Cardiac atrium fibroblast (primary cell): Measurements from ENCODE around the gene CHSY3. TPM values are rescaled to one million over a fixed set of nuclear protein-coding genes. Genes with fewer than 3 reads are reported as not detected.

ENCODE experiments used
- total RNA-seq: library from RNA; depleted of rRNA; stranded (reverse); fragments of >200 nt; gene quantifications from 2 replicates; pipeline ENCODE4 v1.2.3, GENCODE V29; 2015

Gene CHSY3
- 9.9 and 10.9 TPM in 2 replicates for total RNA-seq

GRCh38 chr5:129904102-129904666, at the start of gene CHSY3:
Gene CHSY3 (plus strand): TSS chr5:129904465.

Other genes starting within 250 kb of the CHSY3 start
- gene MINAR2, start 156.4 kb upstream of the CHSY3 start, total RNA-seq: not detected in 2 replicates